ENCODE results near the gene CDH4.

DNA sequence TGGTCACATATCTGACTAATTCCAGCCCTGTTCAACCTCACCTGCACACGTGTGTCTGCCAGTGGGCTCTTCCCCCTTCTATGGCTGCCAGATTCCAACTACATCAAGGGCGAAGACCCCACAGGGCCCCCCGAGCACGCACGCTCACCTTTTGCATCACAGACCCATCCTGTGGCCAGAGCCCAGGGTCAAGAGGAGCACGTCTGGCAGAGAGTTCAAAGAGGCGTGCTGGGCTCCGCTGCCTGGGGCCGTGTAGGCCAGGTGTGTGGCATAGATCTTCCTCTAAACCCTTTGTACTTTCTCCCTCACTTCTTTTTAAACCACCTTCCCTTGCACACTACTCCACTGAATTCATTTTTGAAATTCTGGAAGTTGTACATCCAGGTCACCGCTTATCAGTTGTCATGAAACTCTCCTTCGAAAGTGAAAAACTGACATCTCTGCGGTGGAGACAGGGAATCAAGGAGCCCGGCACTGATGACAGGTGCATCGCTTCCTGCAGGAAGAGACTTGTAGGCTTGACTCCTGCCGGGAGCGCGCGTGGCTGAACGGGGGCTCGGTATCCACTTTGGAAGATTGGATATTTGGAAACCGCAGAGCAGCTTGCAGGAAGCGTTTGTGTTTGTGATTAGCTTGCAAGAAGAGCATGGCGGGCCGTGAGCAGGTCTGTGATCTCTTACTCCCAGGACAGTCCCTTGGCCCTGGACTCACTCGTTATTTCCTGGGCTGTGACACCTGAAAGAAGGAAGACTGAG, 397.2 kb downstream of the CDH4 start:
- TF ChIP-seq, protein P1, sequence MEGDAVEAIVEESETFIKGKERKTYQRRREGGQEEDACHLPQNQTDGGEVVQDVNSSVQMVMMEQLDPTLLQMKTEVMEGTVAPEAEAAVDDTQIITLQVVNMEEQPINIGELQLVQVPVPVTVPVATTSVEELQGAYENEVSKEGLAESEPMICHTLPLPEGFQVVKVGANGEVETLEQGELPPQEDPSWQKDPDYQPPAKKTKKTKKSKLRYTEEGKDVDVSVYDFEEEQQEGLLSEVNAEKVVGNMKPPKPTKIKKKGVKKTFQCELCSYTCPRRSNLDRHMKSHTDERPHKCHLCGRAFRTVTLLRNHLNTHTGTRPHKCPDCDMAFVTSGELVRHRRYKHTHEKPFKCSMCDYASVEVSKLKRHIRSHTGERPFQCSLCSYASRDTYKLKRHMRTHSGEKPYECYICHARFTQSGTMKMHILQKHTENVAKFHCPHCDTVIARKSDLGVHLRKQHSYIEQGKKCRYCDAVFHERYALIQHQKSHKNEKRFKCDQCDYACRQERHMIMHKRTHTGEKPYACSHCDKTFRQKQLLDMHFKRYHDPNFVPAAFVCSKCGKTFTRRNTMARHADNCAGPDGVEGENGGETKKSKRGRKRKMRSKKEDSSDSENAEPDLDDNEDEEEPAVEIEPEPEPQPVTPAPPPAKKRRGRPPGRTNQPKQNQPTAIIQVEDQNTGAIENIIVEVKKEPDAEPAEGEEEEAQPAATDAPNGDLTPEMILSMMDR (conservative IDR thresholded peaks at IDR 0.05; ENCODE audit: low read length) = no peak
- TF ChIP-seq EZH2phosphoT487 (IDR thresholded peaks at IDR 0.05; ENCODE audit: borderline replicate concordance, low read depth, low read length) = no peak

Data from OCI-LY7 (cell line).